Right ventricle myocardium inferior (tissue), 1 donor: ENCODE data around the gene ATP1B1. TPM values are rescaled to one million over a fixed set of nuclear protein-coding genes. Genes with fewer than 3 reads are reported as not detected.

ENCODE experiments used
- ATAC-seq: fragments of 200-7000 bp; cut with Tn5 transposase; one replicate; pipeline ENCODE4 v1.9.1; 2020; ENCODE audit warnings: mild to moderate bottlenecking, moderate library complexity
- DNase-seq: peaks from one replicate; pipeline ENCODE4 v3.0.0; 2021; ENCODE audit errors: missing footprints
- intact Hi-C: fragments of 100-400 bp; cut with DNase I; formaldehyde crosslinking; loops from one replicate; pipeline ENCODE4 v1.11.0; 2022
- long read RNA-seq: library from polyadenylated mRNA; unstranded; transcript quantifications from one replicate; pipeline ENCODE4 v2.0.0, GENCODE V29; 2021
- total RNA-seq: library from RNA; stranded (reverse); fragmentation: NEBNext Ultra II Directional; extraction: Animal tissue kit (Norgen Biotek cat#: 25700); gene quantifications from one replicate; pipeline ENCODE4 v1.2.1, GENCODE V29; 2021
- donor health status: DM: no; HTN: yes; CAD: no; lungs with severe emphysema.

Gene ATP1B1
- total RNA-seq = 335 TPM
- long read RNA-seq, transcript ATP1B1-201 (6 exons, 1,883 nt) = major isoform, 77 of 85 reads
- long read RNA-seq, partial matches to known transcripts = 6 of 85 reads
- long read RNA-seq, other reads (novel, unspliced or antisense) = 2 of 85 reads

DNA sequence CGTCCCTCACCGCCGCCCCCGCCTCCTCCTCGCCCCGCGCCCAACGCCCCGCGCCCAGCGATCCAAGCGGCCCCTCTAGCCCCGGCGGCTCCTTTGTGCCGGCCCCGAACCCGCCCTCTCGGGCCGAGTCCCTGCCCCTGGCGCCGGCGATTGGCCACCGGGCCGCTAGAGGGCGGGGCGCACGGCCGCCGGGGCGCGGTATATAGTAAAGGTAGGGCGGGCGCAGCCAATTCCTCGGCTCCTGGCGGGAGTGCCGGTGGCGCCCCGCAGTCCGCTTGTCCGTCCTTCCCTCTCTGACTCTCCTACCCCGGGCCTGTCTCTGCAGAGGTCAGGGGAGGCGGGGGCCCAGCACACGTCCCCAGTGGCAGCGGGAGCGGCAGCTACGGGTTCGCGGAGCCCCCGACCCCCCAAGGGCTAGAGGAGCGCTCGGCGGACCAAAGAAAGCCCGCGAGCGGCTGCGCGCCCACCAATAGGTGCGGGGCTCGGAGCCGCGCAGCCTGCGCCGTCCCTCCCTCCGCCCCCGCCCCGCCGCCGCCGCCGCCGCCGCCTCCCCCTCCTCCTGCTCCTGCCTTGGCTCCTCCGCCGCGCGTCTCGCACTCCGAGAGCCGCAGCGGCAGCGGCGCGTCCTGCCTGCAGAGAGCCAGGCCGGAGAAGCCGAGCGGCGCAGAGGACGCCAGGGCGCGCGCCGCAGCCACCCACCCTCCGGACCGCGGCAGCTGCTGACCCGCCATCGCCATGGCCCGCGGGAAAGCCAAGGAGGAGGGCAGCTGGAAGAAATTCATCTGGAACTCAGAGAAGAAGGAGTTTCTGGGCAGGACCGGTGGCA, at the start of gene ATP1B1:
ATP1B1 (plus strand) TSS at position 596 of the 826 bp plus-strand sequence; CDS start at position 736, 140 bp downstream.
- ATAC-seq (peak; percentile 88), DNase-seq (peak; percentile 94)
- intact Hi-C loops = loop anchor here (1.0 to 10.0 kb wide), 6 partner anchors 274 to 494 kb away; partner anchors contain the start of gene SLC19A2

GRCh38 chr1:169059421-169059820, 47.1 kb upstream of the ATP1B1 start:
- no peak for DNase-seq
- intact Hi-C loops = loop anchor here (5.0 kb wide), 1 partner anchor 38 kb away; no protein-coding TSS in a partner anchor
- no peak for ATAC-seq

GRCh38 chr1:169060043-169060722, 46.3 kb upstream of the ATP1B1 start:
- no peak for DNase-seq
- peak; percentile 60 for ATAC-seq
- intact Hi-C loops = no loop called here

- intact Hi-C loops = no loop called here
- no peak for DNase-seq
- ATAC-seq = peak; percentile 51
Observed at GRCh38 chr1:169060919-169061639, 45.4 kb upstream of the ATP1B1 start.

DNA sequence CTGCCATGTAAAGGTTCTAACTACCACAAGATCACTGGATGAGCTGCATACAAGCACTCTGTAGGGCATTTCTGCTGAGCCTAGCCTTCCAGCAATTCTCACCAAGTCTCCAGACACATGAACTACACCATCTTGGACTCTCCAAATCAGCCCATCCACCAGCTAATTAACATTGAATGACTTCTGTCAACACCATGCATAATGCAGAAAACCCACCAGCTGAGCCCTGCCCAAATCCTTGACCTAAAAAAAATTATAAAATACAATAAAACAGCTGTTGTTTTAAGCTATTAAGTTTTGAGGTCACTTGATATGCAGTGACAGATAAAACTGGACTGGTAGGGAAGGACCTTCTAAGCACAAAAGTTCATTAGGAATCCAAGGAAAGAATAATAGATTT, 44.3 kb upstream of the ATP1B1 start:
- DNase-seq (no peak), ATAC-seq (no peak)
- intact Hi-C loops = no loop called here

DNA sequence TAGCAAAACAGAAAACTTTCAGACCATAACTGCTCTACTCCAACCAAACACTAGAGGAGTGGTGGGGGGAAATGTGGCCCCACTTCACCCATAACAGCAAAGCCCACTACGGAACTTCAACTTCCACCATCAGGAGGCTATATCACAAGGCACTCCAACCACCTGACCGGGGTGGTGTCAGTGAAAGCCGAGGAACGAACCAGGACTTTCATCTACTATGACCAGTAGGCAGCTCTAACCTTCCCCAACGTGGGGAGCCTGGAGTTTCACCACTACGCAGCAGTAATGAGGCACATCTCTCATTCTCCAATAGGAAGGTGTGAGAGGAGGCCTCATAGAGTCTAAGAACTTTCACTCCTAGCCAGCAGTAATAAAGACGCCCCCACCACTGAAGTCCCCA, 42.4 kb upstream of the ATP1B1 start:
- no peak for ATAC-seq
- no peak for DNase-seq
- intact Hi-C loops = no loop called here

GRCh38 chr1:169070547-169070946, 35.9 kb upstream of the ATP1B1 start:
- DNase-seq (peak; percentile 62), ATAC-seq (peak; percentile 78)
- intact Hi-C loops = no loop called here

DNA sequence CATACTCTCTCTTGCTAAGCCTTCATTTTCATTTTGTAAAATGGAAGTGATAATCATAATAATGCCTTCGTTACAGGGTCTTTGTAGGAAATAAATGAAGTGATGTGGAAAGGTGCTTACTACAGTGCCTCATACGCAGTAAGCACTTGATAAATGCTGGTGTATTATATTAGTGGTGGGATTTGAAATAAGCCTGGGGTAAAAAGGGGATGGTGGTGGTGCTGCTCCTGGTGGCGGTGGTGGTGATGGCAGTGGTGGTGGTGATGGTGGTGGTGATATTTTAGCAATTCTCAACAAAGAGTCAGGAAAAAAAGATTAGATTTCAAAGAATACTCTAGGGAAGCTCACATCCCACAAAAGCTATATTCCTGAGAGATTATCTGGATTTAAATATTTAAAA, 35.5 kb upstream of the ATP1B1 start:
- ATAC-seq = no peak
- no peak for DNase-seq
- intact Hi-C loops = no loop called here

- DNase-seq (no peak), ATAC-seq (no peak)
- intact Hi-C loops = no loop called here
Observed at GRCh38 chr1:169072945-169073725, 33.4 kb upstream of the ATP1B1 start.

- intact Hi-C loops = no loop called here
- no peak for ATAC-seq
Observed at GRCh38 chr1:169078163-169078883, 28.2 kb upstream of the ATP1B1 start.

GRCh38 chr1:169081503-169082123, 24.9 kb upstream of the ATP1B1 start:
- intact Hi-C loops = no loop called here
- no peak for DNase-seq
- no peak for ATAC-seq

More at GRCh38 chr1:169078163-169078883, 28.2 kb upstream of the ATP1B1 start:
- DNase-seq = no peak

GRCh38 chr1:169085911-169086310, 20.6 kb upstream of the ATP1B1 start:
- intact Hi-C loops = no loop called here
- ATAC-seq (no peak), DNase-seq (no peak)

DNA sequence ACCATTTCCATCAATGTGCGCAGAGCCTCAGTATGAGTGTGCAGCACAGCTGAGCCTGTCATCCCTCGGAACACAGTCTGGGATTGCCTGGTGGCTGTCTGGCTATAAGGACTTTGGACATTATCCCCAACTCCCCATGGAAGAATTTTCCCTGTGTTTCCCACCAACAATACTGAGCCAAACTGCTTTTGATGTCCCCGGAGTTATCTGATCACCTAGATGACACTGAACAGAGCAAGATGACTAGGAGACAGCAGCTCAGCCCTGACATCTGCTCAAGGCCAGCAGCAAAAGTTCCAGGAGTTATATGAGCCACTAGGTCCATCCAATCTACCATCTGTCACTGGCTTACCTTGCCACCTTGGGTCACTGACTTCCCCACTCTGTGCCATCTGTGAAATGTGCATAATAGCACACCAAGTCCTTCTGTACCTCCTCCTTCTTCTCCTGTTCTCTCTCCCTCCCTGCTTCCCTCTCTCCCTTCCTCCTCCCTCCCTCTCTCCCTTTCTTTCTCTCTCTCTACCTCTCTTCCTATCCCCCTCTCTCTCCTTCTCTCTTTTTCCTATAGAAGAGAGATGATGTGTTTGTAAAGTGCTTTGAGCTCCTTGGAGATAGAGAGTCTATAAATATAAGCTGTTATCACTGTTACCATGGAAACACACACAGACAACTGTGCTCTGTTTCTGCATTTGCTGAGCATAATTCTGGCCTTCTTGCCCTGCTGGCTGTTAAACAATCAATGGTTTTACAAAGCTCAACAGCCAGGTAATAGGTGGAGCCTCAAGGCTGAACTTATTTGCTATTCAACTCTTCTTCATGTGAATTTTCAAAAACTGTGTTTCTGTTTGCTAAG, 19.7 kb upstream of the ATP1B1 start:
- no peak for DNase-seq
- peak; percentile 73 for ATAC-seq
- intact Hi-C loops = no loop called here

DNA sequence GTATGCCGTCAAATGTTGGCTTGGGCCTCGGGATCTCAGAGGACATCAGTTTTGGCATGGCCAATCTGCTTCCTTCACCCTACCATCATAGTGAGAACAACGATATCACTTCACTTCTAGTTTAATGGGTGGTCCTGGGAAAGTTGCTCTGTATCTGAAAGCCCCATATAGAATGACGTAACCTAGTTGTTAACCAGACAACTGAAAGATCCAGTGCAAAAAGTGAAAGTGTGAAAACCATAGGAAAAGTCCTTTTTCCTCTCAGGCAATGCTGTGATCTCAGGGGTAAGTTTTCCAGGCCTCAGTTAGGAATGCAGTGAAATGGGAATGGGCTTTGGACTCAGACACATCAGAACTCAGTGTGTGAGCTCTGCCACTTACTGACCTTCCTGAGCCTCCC, 18.6 kb upstream of the ATP1B1 start:
- no peak for ATAC-seq
- DNase-seq = no peak
- intact Hi-C loops = no loop called here

GRCh38 chr1:169089776-169090175, 16.7 kb upstream of the ATP1B1 start:
- ATAC-seq = no peak
- intact Hi-C loops = no loop called here
- no peak for DNase-seq

DNA sequence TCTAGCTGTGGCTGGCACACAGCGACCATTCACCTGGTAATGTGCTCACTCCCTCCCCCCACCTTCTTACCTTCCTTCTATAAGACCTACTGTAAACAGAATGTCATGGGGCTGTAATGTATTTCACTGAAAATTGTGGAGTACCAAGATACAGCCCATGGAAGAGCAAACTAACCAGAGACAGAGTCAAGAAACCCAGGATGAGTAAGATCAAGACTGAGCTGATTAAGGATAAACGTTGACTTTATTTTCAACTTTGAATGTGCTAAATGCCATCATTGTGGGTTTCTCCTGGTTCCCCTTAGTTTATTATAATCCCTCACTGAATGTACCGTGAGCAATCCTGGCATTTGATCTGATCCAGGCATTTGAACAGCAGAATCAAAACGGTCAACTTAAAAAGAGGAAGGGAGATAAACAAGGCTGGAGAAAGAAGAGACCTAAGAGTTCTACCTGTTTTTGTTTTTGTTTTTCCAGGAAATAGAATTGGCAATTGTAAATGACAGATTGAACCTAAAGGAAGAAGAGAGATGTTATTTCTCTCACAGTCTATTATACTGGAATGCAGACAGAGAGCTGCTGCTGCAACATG, 16.1 kb upstream of the ATP1B1 start:
- DNase-seq (no peak), ATAC-seq (no peak)
- intact Hi-C loops = no loop called here
